OCI-LY1 (cell line): Measurements from ENCODE around the gene SNRNP70.

ENCODE experiments used
- CTCF ChIP-seq: fragments of 200-600 bp; sonication (generic), shearing (Covaris generic); IDR thresholded peaks from 2 replicates; pipeline ENCODE4 v1.5.1; 2017; ENCODE audit warnings: mild to moderate bottlenecking, antibody characterized with exemption, low read length, moderate library complexity, mixed read lengths
- EZH2 ChIP-seq: fragments of 200-600 bp; sonication (generic), shearing (Covaris generic); IDR thresholded peaks from 2 replicates; pipeline ENCODE4 v1.8.0; 2017; ENCODE audit warnings: borderline replicate concordance, mixed run types, mild to moderate bottlenecking, antibody characterized with exemption, low read length, moderate library complexity, mixed read lengths

- no peak for TF ChIP-seq CTCF
- no peak for TF ChIP-seq EZH2
Observed at GRCh38 chr19:49155820-49156346, 70.6 kb downstream of the SNRNP70 start.
